Measurements from ENCODE around the gene AMBN. TPM values are rescaled to one million over a fixed set of nuclear protein-coding genes. Genes with fewer than 3 reads are reported as not detected.

AMBN gene
- total RNA-seq, 1 experiment from 2014 or later, result not detected

DNA sequence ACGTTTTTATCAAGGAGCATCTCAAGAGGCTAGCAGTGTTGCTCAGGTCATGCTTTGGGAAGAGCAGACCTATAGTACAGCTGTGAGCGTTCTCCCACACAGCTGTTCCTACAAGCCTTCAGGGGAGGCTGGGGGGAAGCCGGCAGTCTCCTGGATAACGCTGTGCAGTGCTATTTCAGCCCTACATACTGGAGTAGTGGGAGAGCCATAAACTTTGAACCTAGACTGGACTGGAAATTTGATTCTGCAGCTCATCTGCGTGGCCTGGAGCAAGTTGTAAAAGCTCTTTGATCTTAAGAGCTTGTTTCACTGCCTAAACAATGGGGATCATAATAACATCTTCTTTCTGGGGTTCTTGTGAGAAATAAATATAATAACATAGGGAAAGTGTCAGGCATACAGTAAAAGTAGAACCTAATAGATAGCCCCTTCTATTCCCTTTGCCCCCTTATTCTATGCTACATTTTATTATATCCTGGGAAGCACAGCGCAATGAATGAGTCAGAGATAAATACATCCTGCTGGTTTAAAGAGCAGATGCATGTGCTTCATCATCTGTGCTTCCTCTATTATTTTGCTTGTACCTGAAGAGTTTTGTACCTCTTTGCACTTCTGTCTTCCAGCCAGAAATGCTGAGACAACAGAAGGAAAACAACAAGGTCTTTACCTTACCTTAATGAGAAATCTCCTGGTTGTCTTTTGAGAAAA lies 14.7 kb upstream of the AMBN start (continued):
- TF ChIP-seq YY1 (IDR thresholded peaks at IDR 0.05; ENCODE audit: extremely low read depth, insufficient replicate concordance, low read depth, low read length), result no peak
- no peak for TF ChIP-seq ELF1 (IDR thresholded peaks at IDR 0.05; ENCODE audit: borderline replicate concordance, low read depth)

DNA sequence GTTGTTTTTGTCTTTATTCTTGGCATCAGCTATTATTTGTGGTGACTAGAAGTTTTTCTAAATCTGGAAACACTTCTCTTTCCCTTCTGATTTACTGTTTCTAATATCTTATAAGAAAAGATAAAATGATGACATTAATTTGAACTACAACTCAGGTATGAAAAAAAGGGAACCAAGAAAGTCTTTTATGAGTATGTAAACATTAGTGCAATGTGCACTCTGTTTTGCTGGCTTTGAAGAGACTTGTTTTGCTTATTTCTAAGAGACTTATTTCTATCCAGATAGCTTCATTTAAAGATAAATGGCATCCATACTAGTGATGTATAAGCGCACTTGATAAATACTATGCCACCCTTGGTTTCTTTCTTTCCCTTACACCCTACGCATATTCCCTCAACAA lies 10.1 kb upstream of the AMBN start:
- DNase-seq (ENCODE audit: low read depth, low spot score) (no peak), ATAC-seq (no peak)
- Histone ChIP-seq H3K4me2 (ENCODE audit: low read length) (no peak overlapping the region), H4K20me1 (ENCODE audit: insufficient read depth) (no peaks in the 10 kb centered on the region), H3K9me3 (ENCODE audit: control insufficient read depth in 1 of 2, insufficient read depth in 1 of 2, low read depth in 1 of 2, low read length in 2 of 2) (no peaks in the 10 kb centered on the region), H3K36me3 (ENCODE audit: control insufficient read depth in 1 of 2, insufficient read depth in 2 of 2, low read length in 2 of 2) (no peaks in the 10 kb centered on the region), H2AFZ (ENCODE audit: low read depth, low read length, poor library complexity, severe bottlenecking) (no peak overlapping the region), H3K9me2 (ENCODE audit: insufficient read depth) (no peaks in the 10 kb centered on the region), H3K27me3 (ENCODE audit: insufficient read depth, low read length) (no peaks in the 10 kb centered on the region), H3K27ac (ENCODE audit: low read depth, low read length) (no peak overlapping the region), H3K79me2 (ENCODE audit: insufficient read depth, low read length) (no peaks in the 10 kb centered on the region), H3K4me1 (ENCODE audit: control insufficient read depth in 1 of 2, insufficient read depth in 2 of 2, low read length in 2 of 2) (peaks cover 16 to 23% of the 10 kb centered on the region in 2 experiments; a peak in 3 of 4 replicates), H3K9ac (ENCODE audit: low read length) (no peak overlapping the region), H3K4me3 (replicated peaks in 1 of 2; ENCODE audit: low read depth in 1 of 2, low read length in 2 of 2) (no peak overlapping the region)
- no TSS peak for BruUV-seq (replicated peaks)
- ChIA-PET POLR2A (no interaction called here), RAD21 (ENCODE audit: low non-redundant PET in 1 of 2, low total read pairs in 2 of 2, uncharacterized antibody in 2 of 2, unreplicated experiment in 2 of 2) (no interaction called here), CTCF (no interaction called here)
- intact Hi-C loops (cut with micrococcal nuclease), result no loop called here
- TF ChIP-seq, protein P1, sequence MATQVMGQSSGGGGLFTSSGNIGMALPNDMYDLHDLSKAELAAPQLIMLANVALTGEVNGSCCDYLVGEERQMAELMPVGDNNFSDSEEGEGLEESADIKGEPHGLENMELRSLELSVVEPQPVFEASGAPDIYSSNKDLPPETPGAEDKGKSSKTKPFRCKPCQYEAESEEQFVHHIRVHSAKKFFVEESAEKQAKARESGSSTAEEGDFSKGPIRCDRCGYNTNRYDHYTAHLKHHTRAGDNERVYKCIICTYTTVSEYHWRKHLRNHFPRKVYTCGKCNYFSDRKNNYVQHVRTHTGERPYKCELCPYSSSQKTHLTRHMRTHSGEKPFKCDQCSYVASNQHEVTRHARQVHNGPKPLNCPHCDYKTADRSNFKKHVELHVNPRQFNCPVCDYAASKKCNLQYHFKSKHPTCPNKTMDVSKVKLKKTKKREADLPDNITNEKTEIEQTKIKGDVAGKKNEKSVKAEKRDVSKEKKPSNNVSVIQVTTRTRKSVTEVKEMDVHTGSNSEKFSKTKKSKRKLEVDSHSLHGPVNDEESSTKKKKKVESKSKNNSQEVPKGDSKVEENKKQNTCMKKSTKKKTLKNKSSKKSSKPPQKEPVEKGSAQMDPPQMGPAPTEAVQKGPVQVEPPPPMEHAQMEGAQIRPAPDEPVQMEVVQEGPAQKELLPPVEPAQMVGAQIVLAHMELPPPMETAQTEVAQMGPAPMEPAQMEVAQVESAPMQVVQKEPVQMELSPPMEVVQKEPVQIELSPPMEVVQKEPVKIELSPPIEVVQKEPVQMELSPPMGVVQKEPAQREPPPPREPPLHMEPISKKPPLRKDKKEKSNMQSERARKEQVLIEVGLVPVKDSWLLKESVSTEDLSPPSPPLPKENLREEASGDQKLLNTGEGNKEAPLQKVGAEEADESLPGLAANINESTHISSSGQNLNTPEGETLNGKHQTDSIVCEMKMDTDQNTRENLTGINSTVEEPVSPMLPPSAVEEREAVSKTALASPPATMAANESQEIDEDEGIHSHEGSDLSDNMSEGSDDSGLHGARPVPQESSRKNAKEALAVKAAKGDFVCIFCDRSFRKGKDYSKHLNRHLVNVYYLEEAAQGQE (IDR thresholded peaks at IDR 0.05; ENCODE audit: low read depth), result no peak
- no peak for TF ChIP-seq POLR2AphosphoS5 (IDR thresholded peaks at IDR 0.05; ENCODE audit: low read depth, low read length)
- no peak for TF ChIP-seq TCF7L2 (IDR thresholded peaks at IDR 0.05; ENCODE audit: borderline replicate concordance, extremely low read depth, insufficient read depth, insufficient read length)
- no peak for TF ChIP-seq SIN3A (IDR thresholded peaks at IDR 0.05; ENCODE audit: low read depth)
- no peak for TF ChIP-seq CEBPB (IDR thresholded peaks at IDR 0.05; ENCODE audit: low read depth)
- TF ChIP-seq, protein P2, sequence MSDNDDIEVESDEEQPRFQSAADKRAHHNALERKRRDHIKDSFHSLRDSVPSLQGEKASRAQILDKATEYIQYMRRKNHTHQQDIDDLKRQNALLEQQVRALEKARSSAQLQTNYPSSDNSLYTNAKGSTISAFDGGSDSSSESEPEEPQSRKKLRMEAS (IDR thresholded peaks at IDR 0.05), result no peak
- no peak for TF ChIP-seq EZH2phosphoT487 (IDR thresholded peaks at IDR 0.05; ENCODE audit: borderline replicate concordance)
- TF ChIP-seq, protein P3, sequence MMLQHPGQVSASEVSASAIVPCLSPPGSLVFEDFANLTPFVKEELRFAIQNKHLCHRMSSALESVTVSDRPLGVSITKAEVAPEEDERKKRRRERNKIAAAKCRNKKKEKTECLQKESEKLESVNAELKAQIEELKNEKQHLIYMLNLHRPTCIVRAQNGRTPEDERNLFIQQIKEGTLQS (IDR thresholded peaks at IDR 0.05), result no peak
- TF ChIP-seq FOSL1 (IDR thresholded peaks at IDR 0.05; ENCODE audit: low read depth), result no peak
